Measurements from ENCODE around the gene PRR7. TPM values are rescaled to one million over a fixed set of nuclear protein-coding genes. Genes with fewer than 3 reads are reported as not detected.

Gene PRR7
- total and polyA plus RNA-seq, 2 of the 13 experiments (the other 11 are each of a cell fraction or from before 2014, with no cell fraction given): 4.8 to 5.0 TPM

- POLR2A ChIA-PET: interaction anchor here (1.1 kb wide), 1 partner anchor 28 kb away, joined by 3 read pairs; no protein-coding TSS in a partner anchor
- CTCF ChIA-PET (ENCODE audit: low intra/inter-chr PET ratio, low total read pairs): no interaction called here
- FAIRE-seq: no peak
Observed at GRCh38 chr5:177504086-177505056, 57.8 kb downstream of the PRR7 start.

GRCh38 chr5:177505075-177505474, 58.5 kb downstream of the PRR7 start:
- Histone ChIP-seq H3K9me3 (ENCODE audit: low read length) (no peaks in the 10 kb centered on the region), H3K4me3 (replicated peaks in 1 of 3; ENCODE audit: insufficient read depth in 1 of 3, low read depth in 2 of 3, low read length in 3 of 3) (no peak overlapping the region), H3K27me3 (ENCODE audit: control insufficient read depth in 1 of 2, insufficient read depth in 2 of 2, low read length in 2 of 2) (peaks cover 2 to 19% of the 10 kb centered on the region in 2 experiments; a peak in 4 of 5 replicates), H3K27ac (ENCODE audit: extremely low read length, insufficient read depth, low read length) (no peak overlapping the region), H3K9ac (ENCODE audit: insufficient read depth, low read depth, low read length) (no peak overlapping the region), H3K79me2 (ENCODE audit: insufficient read depth, low read length) (no peaks in the 10 kb centered on the region), H3K4me1 (ENCODE audit: insufficient read depth, low read length) (peaks cover 35% of the 10 kb centered on the region), H2AFZ (ENCODE audit: low read length) (no peak overlapping the region), H3K4me2 (ENCODE audit: low read depth, low read length) (no peak overlapping the region), H3K36me3 (replicated peaks in 1 of 2; ENCODE audit: control insufficient read depth in 1 of 2, insufficient read depth in 2 of 2, low read length in 2 of 2) (no peaks in the 10 kb centered on the region), H4K20me1 (ENCODE audit: insufficient read depth, low read length) (no peaks in the 10 kb centered on the region)
- no peak for DNase-seq (ENCODE audit: low spot score)
- WGBS (ENCODE audit: low lambda C conversion rate): 94% methylated on average over 3 of the region's 4 CpGs
- FAIRE-seq: no peak
- TF ChIP-seq ZMYM2 (CRISPR knock-in tag; IDR thresholded peaks at IDR 0.05) (no peak), ZSCAN29 (CRISPR knock-in tag; conservative IDR thresholded peaks at IDR 0.05) (no peak), ELF4 (CRISPR knock-in tag; IDR thresholded peaks at IDR 0.05; ENCODE audit: borderline replicate concordance) (no peak), TFDP1 (CRISPR knock-in tag; IDR thresholded peaks at IDR 0.05; ENCODE audit: borderline replicate concordance) (no peak), FOXA1 (IDR thresholded peaks at IDR 0.05) (no peak), FOXA1 (CRISPR knock-in tag; IDR thresholded peaks at IDR 0.05) (no peak), TEAD3 (CRISPR knock-in tag; optimal IDR thresholded peaks at IDR 0.05; ENCODE audit: borderline replicate concordance) (no peak), ZNF263 (CRISPR knock-in tag; IDR thresholded peaks at IDR 0.05) (no peak), U2AF2 (IDR thresholded peaks at IDR 0.05; ENCODE audit: low read depth, low read length) (no peak), YEATS2 (CRISPR knock-in tag; IDR thresholded peaks at IDR 0.05; ENCODE audit: borderline replicate concordance) (no peak), ZNF746 (CRISPR knock-in tag; IDR thresholded peaks at IDR 0.05) (no peak), LCORL (IDR thresholded peaks at IDR 0.05) (no peak), LCORL (CRISPR knock-in tag; IDR thresholded peaks at IDR 0.05) (no peak)
- no TSS peak for BruUV-seq (replicated peaks)
- CTCF ChIA-PET (ENCODE audit: low intra/inter-chr PET ratio, low total read pairs): no interaction called here
- ATAC-seq: no peak
- intact Hi-C loops (cut with micrococcal nuclease; ENCODE audit: unreplicated experiment): no loop called here
- in situ Hi-C loops (cut with HindIII; ENCODE audit: extremely low pct_ligation_motif_present, low pct_unique_long_range_greater_than_20kb): no loop called here
- POLR2A ChIA-PET: no interaction called here

More at GRCh38 chr5:177504086-177505056, 57.8 kb downstream of the PRR7 start:
- Histone ChIP-seq H3K4me2 (ENCODE audit: low read depth, low read length) (no peak overlapping the region), H3K4me1 (ENCODE audit: insufficient read depth, low read length) (peaks cover 35% of the 10 kb centered on the region), H3K9me3 (ENCODE audit: low read length) (no peaks in the 10 kb centered on the region), H3K9ac (ENCODE audit: insufficient read depth, low read depth, low read length) (no peak overlapping the region), H3K4me3 (replicated peaks in 1 of 3; ENCODE audit: insufficient read depth in 1 of 3, low read depth in 2 of 3, low read length in 3 of 3) (no peak overlapping the region), H3K79me2 (ENCODE audit: insufficient read depth, low read length) (no peaks in the 10 kb centered on the region), H3K27me3 (ENCODE audit: control insufficient read depth in 1 of 2, insufficient read depth in 2 of 2, low read length in 2 of 2) (peaks cover 2 to 26% of the 10 kb centered on the region in 2 experiments; a peak in 4 of 5 replicates), H3K27ac (ENCODE audit: extremely low read length, insufficient read depth, low read length) (no peak overlapping the region), H2AFZ (ENCODE audit: low read length) (no peak overlapping the region), H4K20me1 (ENCODE audit: insufficient read depth, low read length) (no peaks in the 10 kb centered on the region), H3K36me3 (replicated peaks in 1 of 2; ENCODE audit: control insufficient read depth in 1 of 2, insufficient read depth in 2 of 2, low read length in 2 of 2) (no peaks in the 10 kb centered on the region)
- ATAC-seq (no peak), DNase-seq (ENCODE audit: low spot score) (no peak)
- in situ Hi-C loops (cut with HindIII; ENCODE audit: extremely low pct_ligation_motif_present, low pct_unique_long_range_greater_than_20kb) (no loop called here), intact Hi-C loops (cut with micrococcal nuclease; ENCODE audit: unreplicated experiment) (no loop called here)
- no TSS peak for BruUV-seq (replicated peaks)
- WGBS (ENCODE audit: low lambda C conversion rate): 89% methylated on average over 17 of the region's 47 CpGs
- no peak for TF ChIP-seq ZNF605 (CRISPR knock-in tag; IDR thresholded peaks at IDR 0.05)
- TF ChIP-seq RBFOX2 (IDR thresholded peaks at IDR 0.05; ENCODE audit: low read depth, low read length): 0 out of 2 replicates have a peak, but pooled peaks have one; percentile 21
- peak; percentile 9 for TF ChIP-seq AGO2 (optimal IDR thresholded peaks at IDR 0.05; ENCODE audit: low read depth, low read length)
- no peak for TF ChIP-seq PITX1 (CRISPR knock-in tag; IDR thresholded peaks at IDR 0.05)

Measured in HepG2 (cell line).